GM18507 (cell line): ENCODE measurements around the gene TNC.

ENCODE experiments used
- DNase-seq: peaks from one replicate; pipeline ENCODE4 v3.0.0; 2011; ENCODE audit warnings: low read depth; ENCODE audit not compliant: insufficient read length; ENCODE audit errors: extremely low spot score
- FAIRE-seq: peaks from 2 replicates; lab custom pipeline; 2011; peaks lifted over from hg19 to GRCh38; lab: Jason Lieb, UNC

Gene TNC

GRCh38 chr9:115068031-115068430 is 49.9 kb downstream of the TNC start:
- no peak for DNase-seq
- FAIRE-seq = no peak

GRCh38 chr9:115063058-115063845 is 54.7 kb downstream of the TNC start:
- no peak for FAIRE-seq
- DNase-seq = no peak

GRCh38 chr9:115058684-115059315 is 59.2 kb downstream of the TNC start:
- FAIRE-seq = no peak
- DNase-seq = no peak

- FAIRE-seq (no peak), DNase-seq (no peak)
Observed at GRCh38 chr9:115058175-115058574, 59.8 kb downstream of the TNC start.

GRCh38 chr9:115057559-115057958 is 60.4 kb downstream of the TNC start:
- FAIRE-seq = no peak

GRCh38 chr9:115050002-115050490 is 67.9 kb downstream of the TNC start:
- FAIRE-seq (no peak), DNase-seq (no peak)

More at GRCh38 chr9:115057559-115057958, 60.4 kb downstream of the TNC start:
- no peak for DNase-seq

DNA sequence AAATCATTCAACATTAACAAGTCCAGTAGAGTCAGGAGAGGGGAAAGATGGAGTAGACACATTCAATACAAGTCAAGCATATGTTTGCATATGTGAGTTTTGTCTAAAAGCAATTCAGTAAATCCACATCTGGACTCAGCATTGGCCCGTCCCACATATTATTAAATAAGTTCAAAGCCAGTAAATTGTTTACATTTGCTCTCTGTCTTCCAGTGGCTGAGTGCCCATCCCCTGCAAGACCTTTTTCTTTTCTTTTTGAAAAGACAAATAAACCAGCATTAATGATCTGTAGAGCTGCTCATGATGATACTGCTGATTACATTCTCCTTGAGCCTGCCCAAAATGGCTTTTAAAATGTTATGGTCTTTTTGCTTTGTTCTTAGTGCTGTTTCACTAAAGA is 71.1 kb downstream of the TNC start:
- DNase-seq (no peak), FAIRE-seq (no peak)

GRCh38 chr9:115046199-115046598 is 71.8 kb downstream of the TNC start:
- no peak for DNase-seq
- no peak for FAIRE-seq

- DNase-seq (no peak), FAIRE-seq (no peak)
Observed at GRCh38 chr9:115043632-115044031, 74.3 kb downstream of the TNC start.

DNA sequence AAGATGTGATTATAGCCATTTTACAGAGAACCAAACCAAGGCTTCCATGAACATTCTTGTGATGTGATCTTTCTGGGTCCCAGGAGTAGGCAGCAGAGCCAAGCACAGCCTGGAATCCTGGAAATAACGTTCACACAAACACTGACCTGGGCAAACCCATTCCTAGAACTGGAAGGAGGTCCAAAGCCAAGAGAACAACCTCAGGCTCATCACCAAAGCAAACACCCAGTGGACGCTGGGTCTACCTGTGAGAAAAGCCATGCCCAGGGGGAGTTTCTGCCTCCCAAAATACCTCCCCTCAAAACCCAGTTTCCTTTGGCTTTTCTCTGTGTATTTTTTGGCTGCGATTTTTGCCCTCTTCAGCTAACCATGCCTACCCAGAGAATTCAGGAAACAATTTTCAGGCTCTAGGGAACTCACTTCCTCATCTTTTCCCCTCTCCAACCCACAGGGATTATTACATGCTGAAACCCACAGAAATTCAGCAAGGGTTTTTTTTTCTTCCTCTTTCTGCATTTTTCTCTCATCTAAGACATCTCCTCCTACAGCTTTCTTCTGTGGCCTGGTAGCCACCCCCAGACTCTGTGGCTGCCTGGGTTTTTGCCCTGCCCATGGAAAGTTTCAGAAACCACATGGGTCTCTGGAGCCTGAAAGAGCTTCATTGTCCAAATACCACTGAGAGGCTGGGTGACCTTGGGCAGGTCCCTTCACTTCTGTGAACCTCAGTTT is 75.0 kb downstream of the TNC start:
- FAIRE-seq (peak; percentile 12), DNase-seq (no peak)

DNA sequence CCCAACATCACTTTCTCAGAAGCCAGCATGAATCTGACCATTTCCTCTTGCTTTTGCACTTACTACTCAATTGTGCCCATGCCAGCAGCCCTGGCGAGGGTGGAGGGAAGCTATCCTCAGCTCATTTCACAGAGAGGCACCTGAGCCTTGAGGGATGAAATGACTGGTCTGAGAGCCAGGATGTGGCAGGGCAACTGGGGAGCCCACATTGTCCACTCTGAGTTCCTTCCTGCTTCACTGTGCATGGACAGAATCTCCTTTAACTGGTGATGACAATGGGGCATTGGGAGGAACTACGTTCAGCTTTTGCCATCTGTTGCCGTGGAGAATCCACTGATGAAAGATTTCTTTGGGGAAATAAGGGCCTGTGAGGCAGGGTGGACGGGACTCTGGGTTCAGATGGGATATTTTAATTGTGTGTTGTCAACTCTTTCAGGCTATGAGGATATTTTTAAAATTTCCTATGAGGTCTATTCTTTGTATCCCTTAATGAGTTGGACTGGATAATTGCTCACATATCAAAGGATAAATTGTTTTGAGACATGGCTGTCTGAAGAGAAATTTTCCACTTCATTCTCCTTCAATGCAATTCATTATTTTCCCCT is 78.3 kb downstream of the TNC start:
- DNase-seq (no peak), FAIRE-seq (no peak)

- no peak for DNase-seq
Observed at GRCh38 chr9:115038178-115038577, 79.8 kb downstream of the TNC start.

GRCh38 chr9:115036691-115037090 is 81.3 kb downstream of the TNC start:
- no peak for DNase-seq
- no peak for FAIRE-seq

More at GRCh38 chr9:115038178-115038577, 79.8 kb downstream of the TNC start:
- FAIRE-seq = no peak

- DNase-seq (peak; percentile 36), FAIRE-seq (peak; percentile 84)
Observed at GRCh38 chr9:115035841-115036612, 81.9 kb downstream of the TNC start.

- no peak for DNase-seq
- FAIRE-seq = no peak
Observed at GRCh38 chr9:115034801-115035200, 83.2 kb downstream of the TNC start.

DNA sequence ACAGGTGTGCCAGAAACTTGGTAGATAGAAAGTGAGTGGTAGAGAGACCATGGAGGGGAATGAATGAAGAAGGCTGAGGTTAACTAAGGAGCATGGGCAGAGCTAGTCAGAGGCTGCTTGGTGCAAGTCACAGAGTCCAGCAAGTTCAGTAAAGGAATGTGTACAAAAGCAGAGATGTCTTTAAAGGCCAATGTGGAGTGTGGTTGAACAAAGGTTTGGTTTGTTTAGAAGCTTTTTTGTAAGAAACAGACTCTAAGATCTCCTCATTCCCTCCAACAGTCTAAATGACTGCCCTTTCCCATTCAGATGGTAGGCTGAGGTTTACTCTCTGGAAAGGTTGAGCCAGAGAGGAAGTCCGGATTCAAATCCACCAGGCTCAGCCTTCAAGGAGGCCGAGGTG is 84.2 kb downstream of the TNC start:
- no peak for FAIRE-seq
- DNase-seq = no peak

DNA sequence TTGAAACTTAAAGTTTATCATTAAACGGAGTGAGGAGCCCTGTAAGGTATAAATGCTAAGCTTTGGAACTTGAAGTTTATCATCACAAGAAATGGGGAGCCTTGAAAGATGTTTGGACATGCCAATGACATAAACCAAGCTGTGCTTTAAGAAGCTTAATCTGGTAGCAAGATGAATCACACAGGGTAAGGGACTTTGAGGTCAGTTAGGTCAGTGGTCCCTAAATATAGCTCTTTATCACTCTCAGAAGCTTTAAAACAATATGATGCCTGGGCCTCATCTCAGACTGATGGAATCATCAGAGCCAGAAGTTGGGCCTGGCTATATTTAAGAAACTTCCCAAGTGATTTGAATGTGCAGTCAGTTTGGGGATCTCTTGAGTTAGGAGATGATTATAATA is 85.7 kb downstream of the TNC start:
- DNase-seq = no peak
- no peak for FAIRE-seq

DNA sequence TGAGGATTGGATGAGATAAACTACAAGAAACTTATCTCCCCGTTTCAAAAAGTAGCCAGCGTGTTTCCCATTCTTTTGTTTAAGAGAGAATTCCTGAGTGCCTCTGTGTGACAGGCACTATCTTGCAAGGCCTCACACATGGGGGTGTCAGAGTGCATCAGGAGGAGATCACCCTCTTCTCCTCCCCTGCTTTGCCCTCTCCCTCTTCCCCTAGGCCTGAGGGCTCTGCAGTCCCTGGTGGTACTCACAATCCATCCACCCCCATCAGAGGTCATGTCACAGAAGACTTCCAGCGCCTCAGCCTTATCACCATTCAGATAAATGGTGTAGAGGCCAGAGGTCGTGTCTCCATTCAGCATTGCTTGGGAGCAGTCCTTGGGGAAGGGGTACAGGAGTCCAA is 88.0 kb downstream of the TNC start:
- DNase-seq (no peak), FAIRE-seq (no peak)

DNA sequence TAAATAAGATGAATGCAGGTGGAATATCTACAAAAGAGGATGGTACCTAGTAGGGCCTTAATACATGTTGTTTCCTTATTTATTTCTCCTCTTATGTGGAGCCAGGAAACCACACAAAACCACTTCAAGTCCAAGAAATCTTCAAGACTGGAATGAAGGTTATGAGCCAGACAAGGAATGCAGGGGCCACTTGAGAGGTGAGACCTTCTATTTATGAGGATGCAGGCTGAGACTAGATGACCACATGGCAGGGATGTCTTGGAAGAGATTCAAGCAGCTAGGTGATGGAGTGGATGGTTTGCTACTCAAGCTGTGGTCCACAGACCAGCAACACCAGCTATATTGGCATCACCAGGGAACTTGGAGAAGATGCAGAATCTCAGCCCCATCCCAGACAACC is 92.2 kb downstream of the TNC start:
- FAIRE-seq (no peak), DNase-seq (no peak)
